RWPE1 (cell line): ENCODE measurements around the gene ARMC7.

Experiments
- CTCF ChIA-PET: fragments of 350-600 bp; sonication (Branson Sonifier 250); formaldehyde crosslinking; extraction: SDS; loops from one replicate; lab custom pipeline; 2021; lab: Yijun Ruan, JAX
- POLR2A ChIA-PET: fragments of 400-600 bp; formaldehyde crosslinking; extraction: SDS; loops from one replicate; lab custom pipeline; 2020; ENCODE audit warnings: antibody characterized with exemption; ENCODE audit not compliant: low non-redundant PET; lab: Yijun Ruan, JAX
- DNase-seq: peaks from one replicate; pipeline ENCODE4 v3.0.0; 2012; ENCODE audit warnings: low spot score
- H3K27ac ChIP-seq: fragments of 450-650 bp; 2 replicates; pipeline ENCODE4 v1.5.1; 2017
- TF ChIP-seq, protein P1 (sequence below): fragments of 450-650 bp; conservative IDR thresholded peaks from 2 replicates; pipeline ENCODE4 v1.5.1; 2017; ENCODE audit warnings: low read depth, mild to moderate bottlenecking

The ARMC7 gene

DNA sequence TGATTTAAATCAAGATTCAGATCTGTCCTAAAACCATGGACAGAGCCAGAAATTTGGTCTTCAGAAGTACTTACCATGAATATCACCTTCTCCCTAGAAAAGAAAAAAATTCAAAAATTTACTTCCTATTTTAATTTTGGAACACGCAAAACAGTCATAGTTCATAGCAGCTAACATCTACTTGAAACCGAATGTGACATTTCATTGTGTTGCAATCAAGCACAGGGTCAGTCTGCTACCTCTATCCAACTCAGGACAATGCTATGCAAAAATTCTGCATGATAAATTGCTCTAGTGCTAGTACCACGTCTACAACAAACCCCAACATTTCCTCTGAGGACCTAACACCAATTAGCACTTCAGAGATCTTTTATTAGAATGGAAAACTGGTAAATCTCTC lies 36.8 kb downstream of the ARMC7 start:
- TF ChIP-seq, protein P1, sequence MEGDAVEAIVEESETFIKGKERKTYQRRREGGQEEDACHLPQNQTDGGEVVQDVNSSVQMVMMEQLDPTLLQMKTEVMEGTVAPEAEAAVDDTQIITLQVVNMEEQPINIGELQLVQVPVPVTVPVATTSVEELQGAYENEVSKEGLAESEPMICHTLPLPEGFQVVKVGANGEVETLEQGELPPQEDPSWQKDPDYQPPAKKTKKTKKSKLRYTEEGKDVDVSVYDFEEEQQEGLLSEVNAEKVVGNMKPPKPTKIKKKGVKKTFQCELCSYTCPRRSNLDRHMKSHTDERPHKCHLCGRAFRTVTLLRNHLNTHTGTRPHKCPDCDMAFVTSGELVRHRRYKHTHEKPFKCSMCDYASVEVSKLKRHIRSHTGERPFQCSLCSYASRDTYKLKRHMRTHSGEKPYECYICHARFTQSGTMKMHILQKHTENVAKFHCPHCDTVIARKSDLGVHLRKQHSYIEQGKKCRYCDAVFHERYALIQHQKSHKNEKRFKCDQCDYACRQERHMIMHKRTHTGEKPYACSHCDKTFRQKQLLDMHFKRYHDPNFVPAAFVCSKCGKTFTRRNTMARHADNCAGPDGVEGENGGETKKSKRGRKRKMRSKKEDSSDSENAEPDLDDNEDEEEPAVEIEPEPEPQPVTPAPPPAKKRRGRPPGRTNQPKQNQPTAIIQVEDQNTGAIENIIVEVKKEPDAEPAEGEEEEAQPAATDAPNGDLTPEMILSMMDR = no peak
- H3K27ac ChIP-seq = no peak overlapping the region
- no peak for DNase-seq
- CTCF ChIA-PET = interaction anchor here (0.7 kb wide), 1 partner anchor 81 kb away, joined by 4 read pairs; no protein-coding TSS in a partner anchor
- POLR2A ChIA-PET = no interaction called here

DNA sequence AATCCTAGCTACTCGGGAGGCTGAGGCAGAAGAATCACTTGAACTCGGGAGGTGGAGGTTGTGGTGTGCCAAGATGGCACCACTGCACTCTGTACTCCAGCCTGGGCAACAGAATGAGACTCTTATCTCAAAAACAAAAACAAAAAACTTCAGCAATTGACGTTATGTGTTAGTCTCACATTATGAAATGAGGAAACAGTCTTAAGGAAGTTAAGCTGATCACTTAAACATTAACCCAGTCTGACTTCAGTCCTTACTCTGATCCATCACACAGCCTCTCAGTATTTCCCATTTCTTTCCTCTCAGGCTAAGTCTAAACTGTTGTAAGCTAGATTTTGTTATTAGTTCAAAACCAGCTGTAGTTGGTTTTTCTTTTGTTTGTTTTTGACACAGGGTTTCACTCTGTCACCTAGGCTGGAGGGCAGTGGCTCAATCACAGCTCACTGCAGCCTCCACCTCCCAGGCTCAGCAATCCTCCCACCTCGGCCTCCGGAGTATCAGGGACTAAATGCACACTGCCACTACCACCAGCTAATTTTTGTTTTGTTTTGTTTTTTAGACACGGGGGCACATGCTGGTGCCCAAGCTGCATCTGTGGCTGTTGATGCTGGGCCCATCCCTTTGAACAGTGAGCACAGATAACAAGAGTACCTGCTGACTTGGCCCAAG lies 38.2 kb downstream of the ARMC7 start:
- CTCF ChIA-PET = interaction anchor here (0.6 kb wide), 2 partner anchors 54 to 360 kb away, joined by 3 to 6 read pairs; no protein-coding TSS in a partner anchor

DNA sequence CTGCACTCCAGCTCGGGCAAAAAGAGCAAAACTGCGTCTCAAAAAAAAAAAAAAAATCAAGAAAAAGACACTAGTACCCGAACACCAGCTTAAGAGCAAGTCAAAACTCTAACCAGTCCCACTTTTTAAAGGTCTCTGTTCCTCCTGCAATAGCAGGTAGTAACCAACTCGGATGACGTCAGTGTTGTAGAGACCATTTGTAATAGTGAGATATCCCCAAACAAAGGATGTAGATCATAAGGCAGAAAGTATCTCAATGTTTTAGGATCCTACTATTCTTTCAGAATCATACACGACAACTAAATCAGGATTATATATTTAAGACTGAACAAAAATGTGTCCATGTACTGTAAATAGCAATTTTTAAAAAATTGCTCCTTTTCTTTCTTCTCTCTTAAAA lies 42.2 kb downstream of the ARMC7 start:
- ChIA-PET POLR2A (no interaction called here), CTCF (interaction anchor here (1.0 kb wide), 1 partner anchor 21 kb away, joined by 4 read pairs; no protein-coding TSS in a partner anchor)
- H3K27ac ChIP-seq = peak overlapping the region; percentile 54
- peak; percentile 21 for DNase-seq
- TF ChIP-seq, protein P1 = no peak

More for the DNA sequence above, 38.2 kb downstream of the ARMC7 start:
- POLR2A ChIA-PET = no interaction called here
- TF ChIP-seq, protein P1 = no peak
- DNase-seq = no peak
- H3K27ac ChIP-seq = peak overlapping the region; percentile 51

DNA sequence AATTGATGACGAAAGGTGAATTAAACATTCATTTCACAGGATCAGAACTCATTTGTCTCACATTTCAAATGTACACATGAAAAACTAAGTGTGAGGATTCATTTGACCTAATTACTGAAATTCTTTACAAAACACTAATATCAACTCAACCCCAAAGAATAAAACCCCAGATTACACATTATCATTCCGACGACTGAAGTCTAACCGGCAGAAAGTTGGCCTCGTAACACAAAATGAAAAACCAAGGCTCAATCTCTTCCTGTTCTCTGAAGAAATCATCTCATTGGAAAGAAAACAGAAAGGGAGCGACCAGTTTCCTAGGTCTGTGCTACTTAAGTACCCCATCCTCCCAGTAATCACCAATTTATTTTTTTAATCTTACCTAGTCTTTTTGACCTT lies 42.8 kb downstream of the ARMC7 start:
- POLR2A ChIA-PET = no interaction called here
- TF ChIP-seq, protein P1 = no peak
- H3K27ac ChIP-seq = no peak overlapping the region
- DNase-seq = no peak
- CTCF ChIA-PET = interaction anchor here (0.6 kb wide), 1 partner anchor 165 kb away, joined by 4 read pairs; no protein-coding TSS in a partner anchor

DNA sequence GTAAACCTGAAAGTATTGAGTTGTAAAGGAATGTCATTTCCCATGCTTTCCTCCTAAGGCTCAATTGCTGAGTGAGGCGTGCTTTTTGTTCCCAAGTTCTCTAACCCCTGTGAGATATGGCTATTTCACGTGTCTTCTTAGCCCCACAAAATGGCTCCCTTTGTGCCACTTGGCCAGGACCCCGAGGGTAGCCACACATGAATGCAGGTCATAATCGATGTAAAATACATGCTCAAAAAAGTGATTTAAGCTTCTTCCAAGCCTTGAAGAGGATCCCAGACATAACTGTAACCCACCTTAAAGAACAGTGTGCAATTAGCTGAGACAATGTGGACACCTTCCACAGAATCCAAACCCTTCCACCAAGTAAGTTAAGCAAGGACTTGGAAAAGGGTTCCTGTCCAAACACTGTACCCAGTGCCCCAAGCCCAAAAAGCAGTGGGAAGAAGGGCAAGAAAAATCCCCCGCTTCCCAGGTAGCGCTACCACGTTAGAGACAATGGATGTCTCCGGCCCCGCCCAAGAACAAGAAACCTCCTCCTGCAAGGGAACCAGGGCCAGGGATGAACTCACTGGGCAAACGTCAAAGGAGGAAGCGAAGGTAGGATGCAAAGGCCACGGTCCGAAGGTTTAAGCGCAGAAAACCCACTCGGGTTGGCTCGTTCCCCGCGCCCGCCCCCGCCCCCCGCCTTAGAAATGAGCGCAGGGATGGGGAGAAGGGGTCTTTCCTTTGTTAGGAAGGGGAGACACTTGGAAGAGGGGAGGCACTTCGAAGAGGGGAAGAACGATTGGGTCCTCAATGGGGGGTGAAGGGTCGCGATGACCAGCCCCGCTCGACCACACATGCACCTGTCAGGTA lies 43.4 kb downstream of the ARMC7 start:
- TF ChIP-seq, protein P1 = no peak
- POLR2A ChIA-PET = no interaction called here
- DNase-seq = peak; percentile 63
- CTCF ChIA-PET = interaction anchor here (0.6 kb wide), 1 partner anchor 165 kb away, joined by 4 read pairs; no protein-coding TSS in a partner anchor
- peak overlapping the region; percentile 85 for H3K27ac ChIP-seq

DNA sequence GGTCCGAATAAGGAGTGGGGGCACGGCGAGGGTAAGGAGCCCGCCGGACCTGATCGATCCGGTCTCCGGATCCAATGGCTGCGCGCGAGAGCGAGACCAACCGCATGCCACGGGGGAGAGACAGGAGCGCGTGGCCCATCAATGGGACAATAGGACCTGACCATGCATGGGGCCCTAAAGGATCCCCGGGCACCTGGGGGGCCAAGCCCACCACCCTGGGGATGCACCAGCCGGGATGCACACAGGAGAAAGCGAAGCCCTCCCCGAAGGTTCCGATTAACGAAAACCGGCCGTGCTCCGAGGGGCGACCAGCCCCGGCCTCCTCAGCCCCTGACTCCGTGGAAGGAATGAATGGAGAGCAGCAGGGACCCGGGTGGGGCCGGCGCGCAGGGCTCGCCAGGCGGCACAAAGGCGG lies 44.0 kb downstream of the ARMC7 start:
- ChIA-PET POLR2A (interaction anchor here (1.4 to 1.5 kb wide), 2 partner anchors 22 to 30 kb away, joined by 3 read pairs; no protein-coding TSS in a partner anchor), CTCF (interaction anchor here (1.1 kb wide), 1 partner anchor 48 kb away, joined by 5 read pairs; no protein-coding TSS in a partner anchor)
- DNase-seq = no peak
- TF ChIP-seq, protein P1 = no peak
- peak overlapping the region; percentile 85 for H3K27ac ChIP-seq
